PC-3 (cell line): ENCODE measurements around the gene TXNDC17. TPM values are rescaled to one million over a fixed set of nuclear protein-coding genes. Genes with fewer than 3 reads are reported as not detected.

ENCODE experiments used
- ATAC-seq: fragments of 200-7000 bp; cut with Tn5 transposase; 2 replicates; pipeline ENCODE4 v1.9.1; 2020; ENCODE audit warnings: mild to moderate bottlenecking, moderate library complexity
- BruUV-seq: library from RNA; stranded (reverse); fragments of 400-500 nt; replicated peaks from 2 replicates; lab custom pipeline; 2021; lab: Mats Ljungman, UMichigan
- CTCF ChIA-PET: fragments of 300-600 bp; sonication (Branson Sonifier 250); formaldehyde crosslinking; loops from one replicate; lab custom pipeline; 2022; ENCODE audit warnings: antibody characterized with exemption; lab: Charles Lee
- POLR2A ChIA-PET: fragments of 300-600 bp; sonication (Branson Sonifier 250); formaldehyde crosslinking; loops from one replicate; lab custom pipeline; 2022; ENCODE audit warnings: antibody characterized with exemption; ENCODE audit not compliant: unreplicated experiment; lab: Charles Lee
- DNase-seq: peaks from one replicate; pipeline ENCODE4 v3.0.0-alpha.2; 2015
- H2AFZ ChIP-seq: fragments of 300-600 bp; sonication (generic); 2 replicates; pipeline ENCODE4 v1.6.0; 2016; ENCODE audit warnings: antibody characterized with exemption, low read length
- H3F3A ChIP-seq: fragments of 300-600 bp; sonication (generic); one replicate; pipeline ENCODE4 v1.6.0; 2017; ENCODE audit warnings: antibody characterized with exemption, low read length, control low read depth, mild to moderate bottlenecking; ENCODE audit not compliant: unreplicated experiment
- H3K27ac ChIP-seq: fragments of 300-600 bp; sonication (generic); 2 replicates; pipeline ENCODE4 v1.5.1; 2016; ENCODE audit warnings: mild to moderate bottlenecking, low read length
- H3K27me3 ChIP-seq: fragments of 300-600 bp; sonication (generic); 2 replicates; pipeline ENCODE4 v1.6.1; 2016; ENCODE audit warnings: low read length, mixed read lengths
- H3K36me3 ChIP-seq: fragments of 300-600 bp; sonication (generic); 2 replicates; pipeline ENCODE4 v1.6.1; 2016; ENCODE audit warnings: low read depth, mixed run types, low read length, mixed read lengths
- H3K4me1 ChIP-seq: fragments of 300-600 bp; sonication (generic); 2 replicates; pipeline ENCODE4 v1.5.1; 2016; ENCODE audit warnings: low read length; ENCODE audit not compliant: insufficient read depth
- H3K4me2 ChIP-seq: fragments of 300-600 bp; sonication (generic); 2 replicates; pipeline ENCODE4 v1.6.0; 2016; ENCODE audit warnings: low read length
- H3K4me3 ChIP-seq: fragments of 300-600 bp; sonication (generic); 2 replicates; pipeline ENCODE4 v1.5.1; 2016; ENCODE audit warnings: mild to moderate bottlenecking, low read length, mixed read lengths
- H3K79me2 ChIP-seq: fragments of 300-600 bp; sonication (generic); 2 replicates; pipeline ENCODE4 v1.6.1; 2017; ENCODE audit warnings: low read length, mixed read lengths
- H3K9ac ChIP-seq: fragments of 300-600 bp; sonication (generic); 2 replicates; pipeline ENCODE4 v1.6.0; 2016; ENCODE audit warnings: mild to moderate bottlenecking, low read length
- H3K9me2 ChIP-seq: fragments of 300-600 bp; sonication (generic); replicated peaks from 2 replicates; pipeline ENCODE4 v1.6.1; 2016; ENCODE audit warnings: mixed run types, low read length, mixed read lengths
- H3K9me3 ChIP-seq: fragments of 300-600 bp; sonication (generic); 2 replicates; pipeline ENCODE4 v1.6.1; 2016; ENCODE audit warnings: low read length, mixed read lengths
- H4K20me1 ChIP-seq: fragments of 300-600 bp; sonication (generic); 2 replicates; pipeline ENCODE4 v1.6.1; 2016; ENCODE audit warnings: low read length, mixed read lengths
- EZH2 ChIP-seq: fragments of 300-600 bp; sonication (generic); IDR thresholded peaks from one replicate; pipeline ENCODE4 v1.6.1; 2017; ENCODE audit warnings: antibody characterized with exemption, mild to moderate bottlenecking, low read length; ENCODE audit not compliant: unreplicated experiment
- EZH2phosphoT487 ChIP-seq: fragments of 300-600 bp; sonication (generic); IDR thresholded peaks from 2 replicates; pipeline ENCODE4 v1.6.1; 2018; ENCODE audit warnings: mild to moderate bottlenecking, antibody characterized with exemption, low read length, borderline replicate concordance
- intact Hi-C: fragments of 100-400 bp; cut with micrococcal nuclease; formaldehyde crosslinking; loops from 2 replicates; pipeline ENCODE4 v1.9.0; 2023
- total RNA-seq: library from RNA; depleted of rRNA; stranded (reverse); fragments of >200 nt; gene quantifications from 2 replicates; pipeline ENCODE4 v1.2.3, GENCODE V29; 2014
- TF ChIP-seq, protein P1 (sequence below): fragments of 300-600 bp; sonication (generic); conservative IDR thresholded peaks from 2 replicates; pipeline ENCODE4 v1.5.1; 2017; ENCODE audit warnings: antibody characterized with exemption, low read depth, mild to moderate bottlenecking, low read length

TXNDC17 gene
- total RNA-seq, 1 experiment from 2014 or later: 248 TPM

- Histone ChIP-seq H3K9ac (peak overlapping the region; percentile 87), H3K9me3 (no peaks in the 10 kb centered on the region), H3K27me3 (no peaks in the 10 kb centered on the region), H3K36me3 (peaks cover 22% of the 10 kb centered on the region), H3K4me2 (peak overlapping the region; percentile 96), H2AFZ (no peak overlapping the region), H3K9me2 (no peaks in the 10 kb centered on the region), H3K4me3 (peak overlapping the region; percentile 80), H3F3A (peaks cover 24% of the 10 kb centered on the region), H3K27ac (peak overlapping the region; percentile 82), H4K20me1 (peaks cover 29% of the 10 kb centered on the region), H3K79me2 (peaks cover 76% of the 10 kb centered on the region), H3K4me1 (peaks cover 42% of the 10 kb centered on the region)
- ATAC-seq (peak; percentile 4), DNase-seq (peak; percentile 74)
- TF ChIP-seq EZH2 (no peak), EZH2phosphoT487 (no peak)
- TF ChIP-seq, protein P1, sequence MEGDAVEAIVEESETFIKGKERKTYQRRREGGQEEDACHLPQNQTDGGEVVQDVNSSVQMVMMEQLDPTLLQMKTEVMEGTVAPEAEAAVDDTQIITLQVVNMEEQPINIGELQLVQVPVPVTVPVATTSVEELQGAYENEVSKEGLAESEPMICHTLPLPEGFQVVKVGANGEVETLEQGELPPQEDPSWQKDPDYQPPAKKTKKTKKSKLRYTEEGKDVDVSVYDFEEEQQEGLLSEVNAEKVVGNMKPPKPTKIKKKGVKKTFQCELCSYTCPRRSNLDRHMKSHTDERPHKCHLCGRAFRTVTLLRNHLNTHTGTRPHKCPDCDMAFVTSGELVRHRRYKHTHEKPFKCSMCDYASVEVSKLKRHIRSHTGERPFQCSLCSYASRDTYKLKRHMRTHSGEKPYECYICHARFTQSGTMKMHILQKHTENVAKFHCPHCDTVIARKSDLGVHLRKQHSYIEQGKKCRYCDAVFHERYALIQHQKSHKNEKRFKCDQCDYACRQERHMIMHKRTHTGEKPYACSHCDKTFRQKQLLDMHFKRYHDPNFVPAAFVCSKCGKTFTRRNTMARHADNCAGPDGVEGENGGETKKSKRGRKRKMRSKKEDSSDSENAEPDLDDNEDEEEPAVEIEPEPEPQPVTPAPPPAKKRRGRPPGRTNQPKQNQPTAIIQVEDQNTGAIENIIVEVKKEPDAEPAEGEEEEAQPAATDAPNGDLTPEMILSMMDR: no peak
- POLR2A ChIA-PET: interaction anchor here (0.6 kb wide), 1 partner anchor 9 kb away, joined by 4 read pairs; the partner anchor contains the start of genes C17orf100 and MED31
- CTCF ChIA-PET: interaction anchor here (0.6 kb wide), 1 partner anchor 139 kb away, joined by 4 read pairs; no protein-coding TSS in a partner anchor
- intact Hi-C loops: loop anchor here (2.0 kb wide), 1 partner anchor 16 kb away; no protein-coding TSS in a partner anchor
- BruUV-seq: no TSS peak
These were observed 1.7 kb downstream of the TXNDC17 start for GRCh38 chr17:6642592-6642991.

DNA sequence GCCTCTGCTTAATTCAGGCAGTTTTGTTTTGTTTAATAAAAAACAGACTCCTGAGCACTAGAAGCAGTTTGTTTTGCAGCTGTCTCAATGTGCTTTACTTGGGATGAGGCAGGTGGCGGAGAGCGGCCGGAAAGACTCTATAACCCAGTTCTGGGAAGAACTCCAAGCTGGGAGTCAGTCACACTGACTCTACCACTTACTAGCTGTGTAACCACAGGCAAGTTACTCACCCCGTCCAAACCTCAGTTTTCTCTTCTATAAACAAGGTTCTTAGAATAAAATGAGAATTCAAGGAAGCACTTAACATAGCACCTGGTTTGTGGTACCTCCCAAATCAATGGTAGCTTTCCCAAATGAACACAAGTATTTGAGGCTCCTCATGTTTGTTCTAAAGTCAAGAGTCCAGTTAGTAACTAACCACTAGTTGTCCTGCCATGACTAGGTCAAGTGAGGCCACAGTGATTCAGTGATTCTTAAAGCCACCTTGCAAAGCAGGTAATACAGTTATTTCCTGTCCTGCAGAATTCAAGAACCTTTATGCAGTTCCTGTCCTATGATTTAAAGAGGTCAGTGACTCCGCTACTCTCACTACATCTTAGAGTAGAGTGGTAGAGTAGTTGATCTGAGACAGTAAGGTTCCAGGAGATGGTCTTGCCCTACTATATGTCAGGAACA, 2.7 kb downstream of the TXNDC17 start:
- H3K4me3 ChIP-seq: peak overlapping the region; percentile 80
- CTCF ChIA-PET: no interaction called here
- peaks cover 27% of the 10 kb centered on the region for H3K36me3 ChIP-seq
- H3K4me2 ChIP-seq: peak overlapping the region; percentile 96
- no peaks in the 10 kb centered on the region for H3K27me3 ChIP-seq
- peaks cover 24% of the 10 kb centered on the region for H3F3A ChIP-seq
- no peaks in the 10 kb centered on the region for H3K9me3 ChIP-seq
- H3K9me2 ChIP-seq: no peaks in the 10 kb centered on the region
- ATAC-seq: peak; percentile 30
- peak overlapping the region; percentile 32; the same call in 1 of the 2 replicates for H3K9ac ChIP-seq
- no TSS peak for BruUV-seq
- H4K20me1 ChIP-seq: peaks cover 33% of the 10 kb centered on the region
- POLR2A ChIA-PET: no interaction called here
- peak overlapping the region; percentile 82 for H3K27ac ChIP-seq
- H3K4me1 ChIP-seq: peaks cover 42% of the 10 kb centered on the region
- TF ChIP-seq EZH2phosphoT487 (no peak), EZH2 (no peak)
- TF ChIP-seq, protein P1: no peak
- H3K79me2 ChIP-seq: peaks cover 80% of the 10 kb centered on the region
- no peak overlapping the region for H2AFZ ChIP-seq
- peak; percentile 72 for DNase-seq
- intact Hi-C loops: loop anchor here (2.0 kb wide), 1 partner anchor 17 kb away; no protein-coding TSS in a partner anchor
